ENCODE measurements around the gene TMOD1.

DNA sequence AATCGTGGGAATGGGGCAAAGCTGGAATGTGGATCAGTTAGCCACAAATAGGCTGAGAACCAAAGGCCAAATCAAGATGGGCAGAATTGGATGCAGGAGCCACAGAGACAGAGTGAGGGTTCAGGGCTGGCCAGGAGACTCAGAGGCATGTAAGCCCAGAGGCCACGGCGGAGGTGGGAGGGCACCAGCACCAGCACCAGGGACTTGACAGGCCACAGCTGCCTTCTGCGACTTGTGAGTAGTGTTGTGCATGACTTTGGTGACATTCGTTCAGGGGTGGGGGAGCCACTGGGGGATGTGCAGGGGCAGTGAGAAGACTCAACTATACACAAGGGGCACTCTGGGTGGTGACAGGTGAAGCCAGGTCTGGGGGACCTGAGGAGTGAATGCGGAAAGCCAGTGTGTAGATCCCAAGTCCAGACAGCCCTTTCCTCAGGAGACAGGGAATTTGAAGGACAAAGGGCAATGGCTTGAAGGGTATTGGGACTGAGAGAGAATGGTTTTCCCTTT lies 53.2 kb downstream of the TMOD1 start:
- TF ChIP-seq ZC3H10 (CRISPR knock-in tag; IDR thresholded peaks at IDR 0.05) (no peak), ZNF70 (CRISPR knock-in tag; IDR thresholded peaks at IDR 0.05) (no peak), ZFP3 (CRISPR knock-in tag; IDR thresholded peaks at IDR 0.05) (no peak), ZFP30 (CRISPR knock-in tag; IDR thresholded peaks at IDR 0.05) (no peak), RARB (CRISPR knock-in tag; IDR thresholded peaks at IDR 0.05) (no peak), TOX (CRISPR knock-in tag; IDR thresholded peaks at IDR 0.05; ENCODE audit: borderline replicate concordance) (no peak), GLIS3 (CRISPR knock-in tag; IDR thresholded peaks at IDR 0.05) (no peak)
- TF ChIP-seq, protein P1, sequence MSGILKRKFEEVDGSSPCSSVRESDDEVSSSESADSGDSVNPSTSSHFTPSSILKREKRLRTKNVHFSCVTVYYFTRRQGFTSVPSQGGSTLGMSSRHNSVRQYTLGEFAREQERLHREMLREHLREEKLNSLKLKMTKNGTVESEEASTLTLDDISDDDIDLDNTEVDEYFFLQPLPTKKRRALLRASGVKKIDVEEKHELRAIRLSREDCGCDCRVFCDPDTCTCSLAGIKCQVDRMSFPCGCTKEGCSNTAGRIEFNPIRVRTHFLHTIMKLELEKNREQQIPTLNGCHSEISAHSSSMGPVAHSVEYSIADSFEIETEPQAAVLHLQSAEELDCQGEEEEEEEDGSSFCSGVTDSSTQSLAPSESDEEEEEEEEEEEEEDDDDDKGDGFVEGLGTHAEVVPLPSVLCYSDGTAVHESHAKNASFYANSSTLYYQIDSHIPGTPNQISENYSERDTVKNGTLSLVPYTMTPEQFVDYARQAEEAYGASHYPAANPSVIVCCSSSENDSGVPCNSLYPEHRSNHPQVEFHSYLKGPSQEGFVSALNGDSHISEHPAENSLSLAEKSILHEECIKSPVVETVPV (CRISPR knock-in tag; IDR thresholded peaks at IDR 0.05), result no peak
- TF ChIP-seq, protein P2, sequence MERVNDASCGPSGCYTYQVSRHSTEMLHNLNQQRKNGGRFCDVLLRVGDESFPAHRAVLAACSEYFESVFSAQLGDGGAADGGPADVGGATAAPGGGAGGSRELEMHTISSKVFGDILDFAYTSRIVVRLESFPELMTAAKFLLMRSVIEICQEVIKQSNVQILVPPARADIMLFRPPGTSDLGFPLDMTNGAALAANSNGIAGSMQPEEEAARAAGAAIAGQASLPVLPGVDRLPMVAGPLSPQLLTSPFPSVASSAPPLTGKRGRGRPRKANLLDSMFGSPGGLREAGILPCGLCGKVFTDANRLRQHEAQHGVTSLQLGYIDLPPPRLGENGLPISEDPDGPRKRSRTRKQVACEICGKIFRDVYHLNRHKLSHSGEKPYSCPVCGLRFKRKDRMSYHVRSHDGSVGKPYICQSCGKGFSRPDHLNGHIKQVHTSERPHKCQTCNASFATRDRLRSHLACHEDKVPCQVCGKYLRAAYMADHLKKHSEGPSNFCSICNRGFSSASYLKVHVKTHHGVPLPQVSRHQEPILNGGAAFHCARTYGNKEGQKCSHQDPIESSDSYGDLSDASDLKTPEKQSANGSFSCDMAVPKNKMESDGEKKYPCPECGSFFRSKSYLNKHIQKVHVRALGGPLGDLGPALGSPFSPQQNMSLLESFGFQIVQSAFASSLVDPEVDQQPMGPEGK (CRISPR knock-in tag; IDR thresholded peaks at IDR 0.05; ENCODE audit: borderline replicate concordance), result no peak

Data from SK-N-SH treated with all-trans-retinoic acid at 6 μM for 48 hours (cell line).